Measurements from ENCODE around the gene GPR180.
A peak's percentile ranks its signal among the peaks of the same experiment; 100 is the strongest.

DNA sequence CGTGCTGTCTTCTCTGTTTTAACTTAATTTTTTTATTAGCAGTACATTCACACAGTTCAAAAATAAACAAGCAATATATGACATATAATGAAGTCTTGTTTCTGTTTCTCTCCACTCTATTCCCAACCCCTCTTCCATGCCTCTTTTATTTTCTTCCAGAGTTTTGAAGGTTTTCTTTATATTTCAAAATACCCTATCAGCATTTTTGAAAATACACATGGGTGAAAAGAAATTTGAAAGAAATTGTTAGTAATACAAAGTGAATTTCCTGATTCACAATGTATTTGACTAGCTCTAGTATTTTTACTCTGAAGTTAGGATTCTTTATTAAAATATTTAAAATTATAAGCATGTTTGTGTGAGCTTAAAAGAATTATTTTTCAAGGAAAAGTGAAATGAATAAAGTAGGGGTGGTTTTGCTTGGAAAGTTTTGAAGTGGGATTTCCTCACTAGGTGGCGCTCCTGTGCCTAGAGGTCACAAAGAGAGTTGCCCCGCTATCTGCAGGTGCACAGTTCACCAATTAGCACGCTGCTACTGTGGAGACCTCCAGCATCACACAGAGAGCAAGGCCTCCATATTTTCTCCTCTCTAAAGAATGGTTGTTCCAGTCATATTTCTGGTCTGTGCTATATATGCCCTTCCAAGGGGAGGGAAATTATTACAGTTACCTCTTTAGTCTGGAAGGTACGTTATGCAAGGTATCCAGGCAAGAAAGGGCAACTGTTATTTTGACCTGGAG lies 73.1 kb downstream of the GPR180 start:
- TF ChIP-seq, protein P1, sequence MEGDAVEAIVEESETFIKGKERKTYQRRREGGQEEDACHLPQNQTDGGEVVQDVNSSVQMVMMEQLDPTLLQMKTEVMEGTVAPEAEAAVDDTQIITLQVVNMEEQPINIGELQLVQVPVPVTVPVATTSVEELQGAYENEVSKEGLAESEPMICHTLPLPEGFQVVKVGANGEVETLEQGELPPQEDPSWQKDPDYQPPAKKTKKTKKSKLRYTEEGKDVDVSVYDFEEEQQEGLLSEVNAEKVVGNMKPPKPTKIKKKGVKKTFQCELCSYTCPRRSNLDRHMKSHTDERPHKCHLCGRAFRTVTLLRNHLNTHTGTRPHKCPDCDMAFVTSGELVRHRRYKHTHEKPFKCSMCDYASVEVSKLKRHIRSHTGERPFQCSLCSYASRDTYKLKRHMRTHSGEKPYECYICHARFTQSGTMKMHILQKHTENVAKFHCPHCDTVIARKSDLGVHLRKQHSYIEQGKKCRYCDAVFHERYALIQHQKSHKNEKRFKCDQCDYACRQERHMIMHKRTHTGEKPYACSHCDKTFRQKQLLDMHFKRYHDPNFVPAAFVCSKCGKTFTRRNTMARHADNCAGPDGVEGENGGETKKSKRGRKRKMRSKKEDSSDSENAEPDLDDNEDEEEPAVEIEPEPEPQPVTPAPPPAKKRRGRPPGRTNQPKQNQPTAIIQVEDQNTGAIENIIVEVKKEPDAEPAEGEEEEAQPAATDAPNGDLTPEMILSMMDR (IDR thresholded peaks at IDR 0.05): peak; percentile 35 to 62 (median 56)
- TF ChIP-seq POLR2A (IDR thresholded peaks at IDR 0.05): no peak

Data from transverse colon (tissue), 3 donors.